Sigmoid colon (tissue), 4 donors: ENCODE measurements around the gene THBS1.

Experiments
- CTCF ChIP-seq, 4 experiments: fragments of 450-650 bp in 3 of 4; fragments of 200-600 bp in 1 of 4; IDR thresholded peaks; one replicate each; pipeline ENCODE4 v1.5.1; 2016 to 2019; ENCODE audit warnings: antibody characterized with exemption in 4 of 4, mild to moderate bottlenecking in 3 of 4, moderate library complexity in 2 of 4
- EP300 ChIP-seq, 4 donors: sonication (generic); formaldehyde crosslinking; IDR thresholded peaks; one replicate each; pipeline ENCODE4 v1.6.1; 2017; ENCODE audit warnings: antibody characterized with exemption in 4 of 4
- POLR2AphosphoS5 ChIP-seq, 4 donors: sonication (generic); formaldehyde crosslinking; IDR thresholded peaks; one replicate each; pipeline ENCODE4 v1.6.1; 2017; ENCODE audit warnings: antibody characterized with exemption in 4 of 4

DNA sequence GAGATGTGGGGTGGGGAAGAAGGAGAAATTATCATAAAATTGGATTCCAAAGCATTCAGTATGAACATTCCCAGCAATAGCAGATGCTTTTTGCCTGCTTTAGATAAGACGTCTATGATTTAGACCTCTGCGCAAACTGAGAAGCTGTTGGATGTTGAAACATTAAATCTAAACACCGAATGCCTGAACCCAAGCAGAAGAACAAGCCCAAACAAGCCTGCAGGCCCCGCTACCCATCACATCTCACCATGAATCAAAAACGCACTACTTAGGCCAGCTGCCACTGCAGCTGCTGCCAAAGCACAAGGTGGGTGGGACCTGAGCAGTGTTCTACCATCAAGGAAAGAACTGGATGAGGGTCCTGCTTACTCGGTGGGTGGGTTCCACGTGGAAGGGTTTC, 24.4 kb upstream of the THBS1 start:
- TF ChIP-seq EP300 (IDR thresholded peaks at IDR 0.05), result no peak
- no peak for TF ChIP-seq CTCF (IDR thresholded peaks at IDR 0.05)
- no peak for TF ChIP-seq POLR2AphosphoS5 (IDR thresholded peaks at IDR 0.05)
